ENCODE data around the gene TMEM120B.
"Not testable (repeated sequence)": the region's sequence is repeated elsewhere in the genome, so short reads cannot be mapped to it uniquely, and the experiment has no call there.

TMEM120B gene

DNA sequence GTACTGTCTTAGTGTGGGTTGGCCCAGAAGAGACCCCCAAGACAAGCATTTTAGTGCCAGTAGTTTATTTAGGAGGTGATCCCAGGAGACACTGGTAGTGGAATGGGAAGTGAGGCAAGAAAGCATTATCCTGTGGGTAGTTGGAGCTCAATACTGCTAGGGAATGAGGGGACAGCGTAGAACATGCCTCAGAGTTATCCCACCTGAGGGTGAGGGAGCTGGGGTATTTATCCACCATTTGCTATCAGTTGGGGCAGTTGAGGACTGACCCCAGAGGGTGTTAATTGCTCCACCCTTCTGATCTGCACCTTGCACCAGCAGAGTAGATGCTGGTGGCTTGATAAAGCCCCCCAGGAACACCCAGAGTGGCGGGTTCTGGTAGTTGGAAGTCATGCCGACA lies 43.0 kb downstream of the TMEM120B start:
- DNase-seq (ENCODE audit: low spot score) = no peak
- H3K4me3 ChIP-seq = no peak overlapping the region
- TF ChIP-seq, protein P1, sequence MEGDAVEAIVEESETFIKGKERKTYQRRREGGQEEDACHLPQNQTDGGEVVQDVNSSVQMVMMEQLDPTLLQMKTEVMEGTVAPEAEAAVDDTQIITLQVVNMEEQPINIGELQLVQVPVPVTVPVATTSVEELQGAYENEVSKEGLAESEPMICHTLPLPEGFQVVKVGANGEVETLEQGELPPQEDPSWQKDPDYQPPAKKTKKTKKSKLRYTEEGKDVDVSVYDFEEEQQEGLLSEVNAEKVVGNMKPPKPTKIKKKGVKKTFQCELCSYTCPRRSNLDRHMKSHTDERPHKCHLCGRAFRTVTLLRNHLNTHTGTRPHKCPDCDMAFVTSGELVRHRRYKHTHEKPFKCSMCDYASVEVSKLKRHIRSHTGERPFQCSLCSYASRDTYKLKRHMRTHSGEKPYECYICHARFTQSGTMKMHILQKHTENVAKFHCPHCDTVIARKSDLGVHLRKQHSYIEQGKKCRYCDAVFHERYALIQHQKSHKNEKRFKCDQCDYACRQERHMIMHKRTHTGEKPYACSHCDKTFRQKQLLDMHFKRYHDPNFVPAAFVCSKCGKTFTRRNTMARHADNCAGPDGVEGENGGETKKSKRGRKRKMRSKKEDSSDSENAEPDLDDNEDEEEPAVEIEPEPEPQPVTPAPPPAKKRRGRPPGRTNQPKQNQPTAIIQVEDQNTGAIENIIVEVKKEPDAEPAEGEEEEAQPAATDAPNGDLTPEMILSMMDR (IDR thresholded peaks at IDR 0.05) = no peak
- H3K27ac ChIP-seq = no peak overlapping the region

DNA sequence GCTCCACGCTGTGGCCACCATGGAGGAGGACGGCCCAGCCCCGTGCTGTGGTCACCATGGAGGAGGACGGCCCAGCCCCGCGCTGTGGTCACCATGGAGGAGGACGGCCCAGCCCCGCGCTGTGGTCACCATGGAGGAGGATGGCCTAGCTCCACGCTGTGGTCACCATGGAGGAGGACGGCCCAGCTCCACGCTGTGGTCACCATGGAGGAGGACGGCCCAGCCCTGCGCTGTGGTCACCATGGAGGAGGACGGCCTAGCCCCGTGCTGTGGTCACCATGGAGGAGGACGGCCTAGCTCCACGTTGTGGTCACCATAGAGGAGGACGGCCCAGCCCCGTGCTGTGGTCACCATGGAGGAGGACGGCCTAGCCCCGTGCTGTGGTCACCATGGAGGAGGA lies 46.0 kb downstream of the TMEM120B start:
- DNase-seq (ENCODE audit: low spot score); H3K4me3 ChIP-seq; H3K27ac ChIP-seq: not testable (repeated sequence)

DNA sequence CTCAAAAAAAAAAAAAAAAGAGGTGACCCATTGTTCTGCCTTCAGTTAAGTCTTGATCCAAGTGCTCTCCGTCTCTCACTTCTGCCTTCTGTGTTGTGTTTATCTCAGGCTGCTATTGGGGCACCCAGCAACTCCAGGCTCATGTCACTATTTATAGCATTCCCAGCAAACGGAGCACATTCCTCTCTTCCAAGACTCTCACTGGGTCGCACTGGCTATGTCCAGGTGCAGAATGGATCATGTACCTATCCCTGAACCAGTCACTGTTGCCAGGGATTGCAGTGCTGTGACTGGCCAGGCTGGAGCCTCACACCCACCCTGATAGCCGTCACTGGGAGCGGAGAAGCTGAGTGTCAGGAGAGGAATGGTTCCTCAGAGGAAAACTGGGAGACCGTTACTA lies 49.7 kb downstream of the TMEM120B start:
- no peak overlapping the region for H3K27ac ChIP-seq
- TF ChIP-seq, protein P1 (IDR thresholded peaks at IDR 0.05) = no peak
- H3K4me3 ChIP-seq = no peak overlapping the region
- no peak for DNase-seq (ENCODE audit: low spot score)

DNA sequence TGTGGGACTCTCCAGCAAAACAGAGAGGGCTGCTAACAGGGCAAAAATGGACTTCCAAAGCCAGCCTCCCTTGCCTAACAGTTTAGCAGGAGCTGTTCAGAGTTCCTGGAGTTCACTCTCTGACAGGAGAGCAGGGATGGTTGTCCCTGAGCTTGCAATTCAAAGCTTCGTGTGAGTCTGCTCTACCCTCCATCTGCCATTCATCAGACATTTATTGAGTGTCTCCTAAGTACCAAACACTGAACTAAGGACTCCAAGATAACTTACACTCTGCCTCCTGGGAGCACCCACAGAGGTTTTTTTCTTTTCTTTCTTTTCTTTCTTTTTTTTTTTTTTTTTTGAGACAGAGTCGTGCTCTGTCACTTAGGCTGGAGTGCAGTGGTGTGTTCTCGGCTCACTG lies 52.3 kb downstream of the TMEM120B start:
- TF ChIP-seq, protein P1 (IDR thresholded peaks at IDR 0.05) = no peak
- Histone ChIP-seq H3K4me3 (no peak overlapping the region), H3K27ac (no peak overlapping the region)
- no peak for DNase-seq (ENCODE audit: low spot score)

DNA sequence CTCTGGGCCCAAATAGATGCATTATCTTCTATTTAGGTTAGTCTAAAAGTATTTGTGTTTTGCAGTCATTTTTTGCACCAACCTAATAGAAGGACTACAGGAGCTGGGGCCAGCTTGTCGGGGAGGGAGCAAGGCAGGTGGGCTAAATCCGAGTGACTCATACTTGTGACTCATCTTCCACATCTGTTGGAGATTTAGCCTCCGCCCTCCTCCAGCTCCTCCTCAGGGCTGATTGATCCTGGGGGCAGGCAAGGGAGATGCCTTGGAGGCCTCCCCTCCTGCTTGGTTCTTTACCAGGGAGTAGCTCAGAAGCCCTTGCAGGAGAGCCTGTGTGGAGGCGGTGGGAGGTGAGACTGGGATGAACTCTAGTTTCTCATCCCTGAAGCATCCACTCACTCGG lies 53.0 kb downstream of the TMEM120B start:
- no peak overlapping the region for H3K27ac ChIP-seq
- peak; percentile 68 for DNase-seq (ENCODE audit: low spot score)
- TF ChIP-seq, protein P1 (IDR thresholded peaks at IDR 0.05) = no peak

DNA sequence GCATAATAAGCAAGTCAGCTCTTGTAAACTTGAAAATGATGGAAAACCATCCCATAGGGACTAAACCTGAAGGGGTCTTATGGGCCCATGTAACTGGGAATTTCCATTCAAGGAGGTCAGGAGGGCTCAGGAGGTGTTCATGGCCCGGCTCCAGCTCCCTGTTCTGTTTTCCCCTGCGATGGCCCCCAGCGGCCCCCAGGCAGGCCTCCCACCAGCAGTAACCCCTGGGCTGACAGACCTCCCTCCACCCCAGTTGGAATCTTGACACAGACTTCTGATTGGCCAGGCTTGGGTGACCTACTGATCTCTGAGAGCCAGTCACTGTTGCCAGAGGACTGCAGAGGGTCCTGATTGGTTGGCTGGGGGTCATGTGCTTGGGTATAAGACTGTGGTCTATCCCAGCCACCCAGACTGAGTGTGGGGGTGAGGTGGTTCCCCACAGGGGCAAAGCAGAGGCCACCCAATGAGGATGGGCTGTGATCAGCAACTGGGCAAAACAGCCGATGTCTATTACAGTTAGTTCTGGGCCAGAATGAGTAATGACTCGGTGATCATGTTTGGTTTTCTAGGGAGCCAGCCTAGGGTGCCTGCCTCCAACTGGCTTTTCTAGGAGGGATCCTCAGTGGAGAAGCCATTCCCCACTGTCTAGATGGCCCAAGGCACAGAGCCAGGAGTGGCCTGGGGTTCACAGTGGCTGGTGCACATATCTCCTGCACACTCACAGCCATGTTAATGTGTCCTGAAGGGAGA lies 53.9 kb downstream of the TMEM120B start:
- no peak overlapping the region for H3K4me3 ChIP-seq
- peak overlapping the region; percentile 42 to 58 for H3K27ac ChIP-seq
- no peak for DNase-seq (ENCODE audit: low spot score)
- TF ChIP-seq, protein P1 (IDR thresholded peaks at IDR 0.05) = no peak

More for the DNA sequence above, 53.0 kb downstream of the TMEM120B start:
- no peak overlapping the region for H3K4me3 ChIP-seq

DNA sequence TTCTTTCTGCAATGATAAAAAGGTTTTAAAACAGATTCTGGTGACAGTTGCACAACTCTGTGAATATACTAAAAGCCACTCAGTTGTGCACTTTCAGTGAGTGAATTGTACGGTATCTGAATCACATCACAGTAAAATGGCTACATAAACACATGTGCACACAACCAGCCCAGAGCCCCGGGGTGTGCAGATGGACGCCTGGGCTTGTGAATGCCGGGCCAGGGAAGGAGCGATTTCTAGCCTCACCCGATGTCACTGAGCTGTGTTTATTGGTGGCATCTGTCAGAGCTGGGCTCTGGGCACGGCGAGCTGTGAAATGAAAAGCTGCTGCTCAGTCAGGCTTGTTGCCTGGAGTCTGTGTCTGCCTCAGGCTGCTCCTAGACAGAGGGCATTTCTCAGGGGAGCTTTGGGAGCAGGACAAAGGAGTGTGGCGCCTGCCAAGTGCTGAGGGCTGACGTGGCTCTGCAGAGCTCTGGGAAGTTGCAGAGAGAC lies 55.0 kb downstream of the TMEM120B start:
- Histone ChIP-seq H3K27ac (peak overlapping the region; percentile 58 to 84), H3K4me3 (peak overlapping the region; percentile 50)
- TF ChIP-seq, protein P1 (IDR thresholded peaks at IDR 0.05) = no peak
- peak; percentile 82 for DNase-seq (ENCODE audit: low spot score)
